ENCODE data around the gene CARNS1.

DNA sequence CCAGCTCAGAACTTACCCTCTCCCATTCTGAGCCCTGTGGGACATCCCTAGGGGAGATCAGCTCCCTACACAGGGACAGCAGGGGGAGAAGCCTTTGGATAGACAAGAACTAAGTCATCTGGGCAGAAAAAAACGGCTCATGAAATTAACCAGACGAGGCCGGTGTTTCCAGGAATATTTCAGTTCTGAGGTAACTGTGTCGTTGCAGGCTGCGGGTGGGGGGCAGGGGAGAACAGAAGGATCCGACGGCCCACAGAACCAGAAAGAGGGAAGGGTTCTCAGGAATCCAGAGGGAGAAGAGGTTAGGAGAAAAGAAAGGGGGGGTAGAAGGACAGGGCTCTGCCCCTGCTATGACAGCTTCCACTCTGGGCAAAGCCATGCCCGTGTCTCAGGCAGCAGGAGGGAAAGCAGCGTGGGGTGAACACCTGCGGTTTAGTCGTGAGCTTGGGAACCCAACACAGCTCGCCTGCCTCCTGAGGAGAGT lies 45.6 kb upstream of the CARNS1 start:
- TF ChIP-seq SNAI2 (CRISPR knock-in tag; IDR thresholded peaks at IDR 0.05) = no peak
- no peak for TF ChIP-seq ZFP30 (CRISPR knock-in tag; IDR thresholded peaks at IDR 0.05)
- TF ChIP-seq ARNTL (CRISPR knock-in tag; IDR thresholded peaks at IDR 0.05; ENCODE audit: borderline replicate concordance, low read depth) = no peak
- TF ChIP-seq ZC3H10 (CRISPR knock-in tag; IDR thresholded peaks at IDR 0.05) = no peak
- TF ChIP-seq, protein P1, sequence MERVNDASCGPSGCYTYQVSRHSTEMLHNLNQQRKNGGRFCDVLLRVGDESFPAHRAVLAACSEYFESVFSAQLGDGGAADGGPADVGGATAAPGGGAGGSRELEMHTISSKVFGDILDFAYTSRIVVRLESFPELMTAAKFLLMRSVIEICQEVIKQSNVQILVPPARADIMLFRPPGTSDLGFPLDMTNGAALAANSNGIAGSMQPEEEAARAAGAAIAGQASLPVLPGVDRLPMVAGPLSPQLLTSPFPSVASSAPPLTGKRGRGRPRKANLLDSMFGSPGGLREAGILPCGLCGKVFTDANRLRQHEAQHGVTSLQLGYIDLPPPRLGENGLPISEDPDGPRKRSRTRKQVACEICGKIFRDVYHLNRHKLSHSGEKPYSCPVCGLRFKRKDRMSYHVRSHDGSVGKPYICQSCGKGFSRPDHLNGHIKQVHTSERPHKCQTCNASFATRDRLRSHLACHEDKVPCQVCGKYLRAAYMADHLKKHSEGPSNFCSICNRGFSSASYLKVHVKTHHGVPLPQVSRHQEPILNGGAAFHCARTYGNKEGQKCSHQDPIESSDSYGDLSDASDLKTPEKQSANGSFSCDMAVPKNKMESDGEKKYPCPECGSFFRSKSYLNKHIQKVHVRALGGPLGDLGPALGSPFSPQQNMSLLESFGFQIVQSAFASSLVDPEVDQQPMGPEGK (CRISPR knock-in tag; IDR thresholded peaks at IDR 0.05; ENCODE audit: borderline replicate concordance) = no peak
- TF ChIP-seq CSDC2 (CRISPR knock-in tag; IDR thresholded peaks at IDR 0.05) = no peak
- TF ChIP-seq ZNF565 (CRISPR knock-in tag; conservative IDR thresholded peaks at IDR 0.05; ENCODE audit: low read depth) = no peak
- TF ChIP-seq, protein P2, sequence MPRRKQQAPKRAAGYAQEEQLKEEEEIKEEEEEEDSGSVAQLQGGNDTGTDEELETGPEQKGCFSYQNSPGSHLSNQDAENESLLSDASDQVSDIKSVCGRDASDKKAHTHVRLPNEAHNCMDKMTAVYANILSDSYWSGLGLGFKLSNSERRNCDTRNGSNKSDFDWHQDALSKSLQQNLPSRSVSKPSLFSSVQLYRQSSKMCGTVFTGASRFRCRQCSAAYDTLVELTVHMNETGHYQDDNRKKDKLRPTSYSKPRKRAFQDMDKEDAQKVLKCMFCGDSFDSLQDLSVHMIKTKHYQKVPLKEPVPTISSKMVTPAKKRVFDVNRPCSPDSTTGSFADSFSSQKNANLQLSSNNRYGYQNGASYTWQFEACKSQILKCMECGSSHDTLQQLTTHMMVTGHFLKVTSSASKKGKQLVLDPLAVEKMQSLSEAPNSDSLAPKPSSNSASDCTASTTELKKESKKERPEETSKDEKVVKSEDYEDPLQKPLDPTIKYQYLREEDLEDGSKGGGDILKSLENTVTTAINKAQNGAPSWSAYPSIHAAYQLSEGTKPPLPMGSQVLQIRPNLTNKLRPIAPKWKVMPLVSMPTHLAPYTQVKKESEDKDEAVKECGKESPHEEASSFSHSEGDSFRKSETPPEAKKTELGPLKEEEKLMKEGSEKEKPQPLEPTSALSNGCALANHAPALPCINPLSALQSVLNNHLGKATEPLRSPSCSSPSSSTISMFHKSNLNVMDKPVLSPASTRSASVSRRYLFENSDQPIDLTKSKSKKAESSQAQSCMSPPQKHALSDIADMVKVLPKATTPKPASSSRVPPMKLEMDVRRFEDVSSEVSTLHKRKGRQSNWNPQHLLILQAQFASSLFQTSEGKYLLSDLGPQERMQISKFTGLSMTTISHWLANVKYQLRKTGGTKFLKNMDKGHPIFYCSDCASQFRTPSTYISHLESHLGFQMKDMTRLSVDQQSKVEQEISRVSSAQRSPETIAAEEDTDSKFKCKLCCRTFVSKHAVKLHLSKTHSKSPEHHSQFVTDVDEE (CRISPR knock-in tag; IDR thresholded peaks at IDR 0.05) = no peak
- no peak for TF ChIP-seq ZFP3 (CRISPR knock-in tag; IDR thresholded peaks at IDR 0.05)
- no peak for TF ChIP-seq PPARA (CRISPR knock-in tag; IDR thresholded peaks at IDR 0.05; ENCODE audit: borderline replicate concordance)
- no peak for TF ChIP-seq BACH2 (CRISPR knock-in tag; IDR thresholded peaks at IDR 0.05; ENCODE audit: borderline replicate concordance)
- no peak for TF ChIP-seq GLIS3 (CRISPR knock-in tag; IDR thresholded peaks at IDR 0.05)
- TF ChIP-seq ZNF8 (CRISPR knock-in tag; IDR thresholded peaks at IDR 0.05) = no peak
- TF ChIP-seq, protein P3, sequence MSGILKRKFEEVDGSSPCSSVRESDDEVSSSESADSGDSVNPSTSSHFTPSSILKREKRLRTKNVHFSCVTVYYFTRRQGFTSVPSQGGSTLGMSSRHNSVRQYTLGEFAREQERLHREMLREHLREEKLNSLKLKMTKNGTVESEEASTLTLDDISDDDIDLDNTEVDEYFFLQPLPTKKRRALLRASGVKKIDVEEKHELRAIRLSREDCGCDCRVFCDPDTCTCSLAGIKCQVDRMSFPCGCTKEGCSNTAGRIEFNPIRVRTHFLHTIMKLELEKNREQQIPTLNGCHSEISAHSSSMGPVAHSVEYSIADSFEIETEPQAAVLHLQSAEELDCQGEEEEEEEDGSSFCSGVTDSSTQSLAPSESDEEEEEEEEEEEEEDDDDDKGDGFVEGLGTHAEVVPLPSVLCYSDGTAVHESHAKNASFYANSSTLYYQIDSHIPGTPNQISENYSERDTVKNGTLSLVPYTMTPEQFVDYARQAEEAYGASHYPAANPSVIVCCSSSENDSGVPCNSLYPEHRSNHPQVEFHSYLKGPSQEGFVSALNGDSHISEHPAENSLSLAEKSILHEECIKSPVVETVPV (CRISPR knock-in tag; IDR thresholded peaks at IDR 0.05) = no peak

All from SK-N-SH treated with all-trans-retinoic acid at 6 μM for 48 hours (cell line).